ENCODE data around the gene SIGLEC11. TPM values are rescaled to one million over a fixed set of nuclear protein-coding genes. Genes with fewer than 3 reads are reported as not detected.
"Not testable (repeated sequence)": the region's sequence is repeated elsewhere in the genome, so short reads cannot be mapped to it uniquely, and the experiment has no call there.

SIGLEC11 gene, protein sequence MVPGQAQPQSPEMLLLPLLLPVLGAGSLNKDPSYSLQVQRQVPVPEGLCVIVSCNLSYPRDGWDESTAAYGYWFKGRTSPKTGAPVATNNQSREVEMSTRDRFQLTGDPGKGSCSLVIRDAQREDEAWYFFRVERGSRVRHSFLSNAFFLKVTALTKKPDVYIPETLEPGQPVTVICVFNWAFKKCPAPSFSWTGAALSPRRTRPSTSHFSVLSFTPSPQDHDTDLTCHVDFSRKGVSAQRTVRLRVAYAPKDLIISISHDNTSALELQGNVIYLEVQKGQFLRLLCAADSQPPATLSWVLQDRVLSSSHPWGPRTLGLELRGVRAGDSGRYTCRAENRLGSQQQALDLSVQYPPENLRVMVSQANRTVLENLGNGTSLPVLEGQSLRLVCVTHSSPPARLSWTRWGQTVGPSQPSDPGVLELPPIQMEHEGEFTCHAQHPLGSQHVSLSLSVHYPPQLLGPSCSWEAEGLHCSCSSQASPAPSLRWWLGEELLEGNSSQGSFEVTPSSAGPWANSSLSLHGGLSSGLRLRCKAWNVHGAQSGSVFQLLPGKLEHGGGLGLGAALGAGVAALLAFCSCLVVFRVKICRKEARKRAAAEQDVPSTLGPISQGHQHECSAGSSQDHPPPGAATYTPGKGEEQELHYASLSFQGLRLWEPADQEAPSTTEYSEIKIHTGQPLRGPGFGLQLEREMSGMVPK
- total RNA-seq = not detected

DNA sequence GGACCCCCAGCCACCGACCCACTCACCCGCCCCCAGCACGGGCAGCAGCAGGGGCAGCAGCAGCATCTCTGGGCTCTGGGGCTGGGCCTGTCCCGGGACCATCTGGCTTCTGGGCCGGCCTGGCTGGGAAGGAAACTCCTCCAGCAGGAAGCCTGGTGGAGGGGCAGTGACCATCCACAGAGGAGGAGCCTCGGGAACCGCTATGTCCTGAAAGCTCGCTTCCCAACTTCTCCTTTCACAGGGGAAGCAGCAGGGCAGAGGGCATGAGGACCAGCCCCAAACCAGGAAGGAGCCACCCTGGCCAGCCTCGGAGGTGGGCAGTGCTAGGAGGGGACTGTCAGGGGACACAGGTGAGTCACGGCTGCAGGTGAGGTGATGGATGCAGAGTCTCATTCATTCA is at the start of gene SIGLEC11:
SIGLEC11 (minus strand) TSS at position 193 of the 400 bp plus-strand sequence; CDS start at position 102, 91 bp downstream.
- not testable (repeated sequence) for H3K27me3 Mint-ChIP-seq (ENCODE audit: low read depth); H3K27ac Mint-ChIP-seq; DNase-seq; H3K4me1 Mint-ChIP-seq (ENCODE audit: low read depth); H3K36me3 Mint-ChIP-seq (ENCODE audit: insufficient read depth in 2 of 2); ATAC-seq (replicated peaks in 1 of 2); H3K9me3 Mint-ChIP-seq; H3K4me3 Mint-ChIP-seq

DNA sequence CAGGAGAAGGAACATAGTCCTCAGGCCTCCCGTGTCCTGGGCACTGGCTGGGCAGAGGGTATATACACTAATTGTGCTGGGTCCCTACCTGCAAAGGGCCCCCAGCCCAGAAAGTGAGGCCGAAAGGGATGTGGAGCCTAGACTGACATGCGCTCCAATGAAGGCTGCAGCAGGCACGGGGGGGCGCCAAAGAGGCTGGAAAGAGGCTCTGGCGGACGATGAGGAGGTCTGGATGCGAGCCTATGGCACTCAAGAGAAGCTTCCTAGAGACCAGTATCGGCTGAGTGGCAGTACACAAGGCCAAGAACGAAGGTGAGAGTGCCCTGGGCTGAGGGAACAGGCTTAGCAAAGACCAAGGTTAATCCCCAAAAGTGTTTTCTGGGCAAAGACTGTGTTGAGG is 47.6 kb upstream of the SIGLEC11 start:
- no peak overlapping the region for H3K4me3 Mint-ChIP-seq
- no peaks in the 10 kb centered on the region for H3K27me3 Mint-ChIP-seq (ENCODE audit: low read depth)
- peaks cover 21% of the 10 kb centered on the region for H3K4me1 Mint-ChIP-seq (ENCODE audit: low read depth)
- DNase-seq = peak in 1 of 2 donors; percentile 15
- H3K27ac Mint-ChIP-seq = no peak overlapping the region
- H3K36me3 Mint-ChIP-seq (ENCODE audit: insufficient read depth in 2 of 2) = peaks cover 6 to 17% of the 10 kb centered on the region in 2 donors
- no peaks in the 10 kb centered on the region for H3K9me3 Mint-ChIP-seq
- no peak for ATAC-seq (replicated peaks in 1 of 2)

DNA sequence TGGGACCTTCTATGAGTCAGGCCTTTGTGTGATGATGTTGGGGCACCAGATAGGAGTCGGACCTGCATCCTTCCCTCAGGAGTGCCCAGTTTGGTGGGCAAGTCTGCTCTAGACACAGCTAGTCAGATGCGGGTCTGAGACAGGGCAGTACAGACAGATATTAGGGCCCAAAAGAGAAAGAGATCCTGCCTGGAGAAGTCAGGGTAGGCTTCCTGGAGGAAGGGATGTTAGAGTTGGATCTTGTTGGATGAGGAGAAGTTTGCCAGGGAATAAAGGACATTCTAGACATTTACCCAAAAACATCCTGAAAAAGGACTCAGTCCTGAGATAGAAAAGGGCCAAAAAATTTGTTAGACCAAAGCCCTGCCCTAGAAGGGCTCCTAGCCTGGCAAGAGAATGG is 47.0 kb upstream of the SIGLEC11 start:
- Mint-ChIP-seq H3K4me3 (no peak overlapping the region), H3K9me3 (no peaks in the 10 kb centered on the region), H3K27me3 (ENCODE audit: low read depth) (no peaks in the 10 kb centered on the region), H3K36me3 (ENCODE audit: insufficient read depth in 2 of 2) (peaks cover 6 to 15% of the 10 kb centered on the region in 2 donors), H3K4me1 (ENCODE audit: low read depth) (peaks cover 25% of the 10 kb centered on the region), H3K27ac (no peak overlapping the region)
- ATAC-seq (replicated peaks in 1 of 2) (no peak), DNase-seq (no peak)

DNA sequence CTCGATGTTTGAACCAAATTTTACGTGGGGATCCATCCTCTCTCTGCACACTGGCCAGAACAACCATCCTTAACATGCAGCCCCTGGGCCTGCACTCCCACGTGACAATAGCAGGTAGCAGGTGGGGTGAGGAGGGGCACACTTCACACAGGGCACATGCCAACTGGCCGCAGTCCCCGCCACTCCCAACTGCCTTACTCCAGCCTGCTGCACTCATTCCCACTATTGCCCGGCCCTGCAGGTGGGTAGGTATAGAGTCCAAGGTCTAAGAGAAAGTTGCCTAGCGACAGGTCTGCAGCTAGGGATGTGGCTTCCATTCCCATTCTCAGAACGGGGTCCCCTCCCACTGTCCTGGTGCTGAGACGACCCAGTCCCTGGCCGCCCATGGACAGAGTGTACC is 46.2 kb upstream of the SIGLEC11 start:
- H3K27me3 Mint-ChIP-seq (ENCODE audit: low read depth) = no peaks in the 10 kb centered on the region
- H3K9me3 Mint-ChIP-seq = no peaks in the 10 kb centered on the region
- H3K27ac Mint-ChIP-seq = no peak overlapping the region
- peaks cover 9 to 20% of the 10 kb centered on the region in 2 donors for H3K36me3 Mint-ChIP-seq (ENCODE audit: insufficient read depth in 2 of 2)
- H3K4me1 Mint-ChIP-seq (ENCODE audit: low read depth) = peaks cover 25% of the 10 kb centered on the region
- no peak for ATAC-seq (replicated peaks in 1 of 2)
- H3K4me3 Mint-ChIP-seq = no peak overlapping the region
- no peak for DNase-seq

- DNase-seq (peak in 1 of 2 donors; percentile 5), ATAC-seq (replicated peaks in 1 of 2) (peak; percentile 19 to 50)
- Mint-ChIP-seq H3K9me3 (no peaks in the 10 kb centered on the region), H3K4me3 (no peak overlapping the region), H3K27me3 (ENCODE audit: low read depth) (no peaks in the 10 kb centered on the region), H3K4me1 (ENCODE audit: low read depth) (peaks cover 32% of the 10 kb centered on the region), H3K36me3 (ENCODE audit: insufficient read depth in 2 of 2) (peaks cover 11 to 20% of the 10 kb centered on the region in 2 donors), H3K27ac (no peak overlapping the region)
Measured at GRCh38 chr19:50005428-50005827, 44.5 kb upstream of the SIGLEC11 start.

GRCh38 chr19:50003810-50004419 is 42.9 kb upstream of the SIGLEC11 start:
- ATAC-seq (replicated peaks in 1 of 2) (peak; percentile 80 to 89), DNase-seq (peak; percentile 41 to 53)
- Mint-ChIP-seq H3K27ac (peak overlapping the region; percentile 4), H3K27me3 (ENCODE audit: low read depth) (no peaks in the 10 kb centered on the region), H3K4me1 (ENCODE audit: low read depth) (peaks cover 35% of the 10 kb centered on the region), H3K4me3 (peak overlapping the region; percentile 42 to 64), H3K9me3 (no peaks in the 10 kb centered on the region), H3K36me3 (ENCODE audit: insufficient read depth in 2 of 2) (peaks cover 11 to 20% of the 10 kb centered on the region in 2 donors)

DNA sequence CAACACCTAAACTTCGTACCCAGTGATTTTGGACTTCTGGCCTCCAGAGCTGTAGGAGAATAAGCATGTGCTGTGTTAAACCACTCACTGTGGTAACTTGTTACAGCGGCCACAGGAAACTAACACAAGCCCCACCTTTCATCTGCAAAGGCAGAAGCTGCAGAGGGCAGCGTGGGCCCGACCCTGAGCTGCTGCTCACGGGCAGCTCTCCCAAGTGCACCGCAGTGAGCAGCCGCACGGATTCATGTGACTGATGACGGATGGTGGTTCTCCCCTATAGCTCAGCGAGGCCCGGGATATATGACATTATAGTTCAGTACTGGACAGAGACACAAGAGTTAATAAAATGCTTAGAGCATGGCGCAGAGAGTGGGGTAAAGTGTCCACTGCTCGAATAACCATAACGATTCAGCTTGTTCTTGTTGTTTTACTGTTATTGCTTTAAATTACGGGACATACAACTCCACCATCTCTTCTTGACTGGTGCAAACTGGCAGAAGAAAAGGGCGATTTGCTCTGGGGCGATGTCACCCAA is 42.3 kb upstream of the SIGLEC11 start:
- Mint-ChIP-seq H3K27me3 (ENCODE audit: low read depth) (no peaks in the 10 kb centered on the region), H3K4me1 (ENCODE audit: low read depth) (peaks cover 35% of the 10 kb centered on the region), H3K27ac (no peak overlapping the region), H3K4me3 (no peak overlapping the region), H3K36me3 (ENCODE audit: insufficient read depth in 2 of 2) (peaks cover 11 to 20% of the 10 kb centered on the region in 2 donors), H3K9me3 (no peaks in the 10 kb centered on the region)
- ATAC-seq (replicated peaks in 1 of 2) (no peak), DNase-seq (no peak)

- Mint-ChIP-seq H3K9me3 (no peaks in the 10 kb centered on the region), H3K27me3 (ENCODE audit: low read depth) (no peaks in the 10 kb centered on the region), H3K27ac (no peak overlapping the region), H3K4me3 (no peak overlapping the region), H3K36me3 (ENCODE audit: insufficient read depth in 2 of 2) (peaks cover 14 to 22% of the 10 kb centered on the region in 2 donors), H3K4me1 (ENCODE audit: low read depth) (peaks cover 35% of the 10 kb centered on the region)
- DNase-seq (no peak), ATAC-seq (replicated peaks in 1 of 2) (no peak)
Measured at GRCh38 chr19:50002386-50002960, 41.5 kb upstream of the SIGLEC11 start.

DNA sequence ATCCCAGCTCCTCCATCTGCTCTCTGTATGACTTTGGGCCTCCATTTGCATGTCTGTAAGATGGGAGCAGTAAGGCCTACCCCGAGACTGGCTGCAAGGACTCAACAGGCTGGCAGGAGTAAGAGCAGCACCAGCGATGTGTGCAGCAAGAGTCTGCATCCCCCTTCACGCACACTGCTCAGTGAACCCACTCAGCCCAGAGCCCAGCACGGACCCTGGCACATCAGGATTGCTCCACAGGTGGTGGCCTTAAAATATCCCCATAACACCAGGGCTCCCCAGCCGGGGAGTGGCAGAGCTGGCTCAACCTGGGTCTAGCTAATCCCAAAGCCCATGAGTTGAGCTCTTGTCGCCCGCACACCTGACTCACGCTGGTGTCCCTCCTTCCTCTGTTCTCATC is 40.8 kb upstream of the SIGLEC11 start:
- H3K4me3 Mint-ChIP-seq = no peak overlapping the region
- ATAC-seq (replicated peaks in 1 of 2) = no peak
- H3K27ac Mint-ChIP-seq = no peak overlapping the region
- peaks cover 12 to 16% of the 10 kb centered on the region in 2 donors for H3K36me3 Mint-ChIP-seq (ENCODE audit: insufficient read depth in 2 of 2)
- H3K9me3 Mint-ChIP-seq = no peaks in the 10 kb centered on the region
- no peak for DNase-seq
- peaks cover 35% of the 10 kb centered on the region for H3K4me1 Mint-ChIP-seq (ENCODE audit: low read depth)
- H3K27me3 Mint-ChIP-seq (ENCODE audit: low read depth) = no peaks in the 10 kb centered on the region

GRCh38 chr19:50000841-50001557 is 40.0 kb upstream of the SIGLEC11 start:
- Mint-ChIP-seq H3K9me3 (no peaks in the 10 kb centered on the region), H3K36me3 (ENCODE audit: insufficient read depth in 2 of 2) (peaks cover 12 to 16% of the 10 kb centered on the region in 2 donors), H3K27me3 (ENCODE audit: low read depth) (no peaks in the 10 kb centered on the region), H3K4me3 (no peak overlapping the region), H3K4me1 (ENCODE audit: low read depth) (peaks cover 35% of the 10 kb centered on the region), H3K27ac (no peak overlapping the region)
- DNase-seq (no peak), ATAC-seq (replicated peaks in 1 of 2) (no peak)

DNA sequence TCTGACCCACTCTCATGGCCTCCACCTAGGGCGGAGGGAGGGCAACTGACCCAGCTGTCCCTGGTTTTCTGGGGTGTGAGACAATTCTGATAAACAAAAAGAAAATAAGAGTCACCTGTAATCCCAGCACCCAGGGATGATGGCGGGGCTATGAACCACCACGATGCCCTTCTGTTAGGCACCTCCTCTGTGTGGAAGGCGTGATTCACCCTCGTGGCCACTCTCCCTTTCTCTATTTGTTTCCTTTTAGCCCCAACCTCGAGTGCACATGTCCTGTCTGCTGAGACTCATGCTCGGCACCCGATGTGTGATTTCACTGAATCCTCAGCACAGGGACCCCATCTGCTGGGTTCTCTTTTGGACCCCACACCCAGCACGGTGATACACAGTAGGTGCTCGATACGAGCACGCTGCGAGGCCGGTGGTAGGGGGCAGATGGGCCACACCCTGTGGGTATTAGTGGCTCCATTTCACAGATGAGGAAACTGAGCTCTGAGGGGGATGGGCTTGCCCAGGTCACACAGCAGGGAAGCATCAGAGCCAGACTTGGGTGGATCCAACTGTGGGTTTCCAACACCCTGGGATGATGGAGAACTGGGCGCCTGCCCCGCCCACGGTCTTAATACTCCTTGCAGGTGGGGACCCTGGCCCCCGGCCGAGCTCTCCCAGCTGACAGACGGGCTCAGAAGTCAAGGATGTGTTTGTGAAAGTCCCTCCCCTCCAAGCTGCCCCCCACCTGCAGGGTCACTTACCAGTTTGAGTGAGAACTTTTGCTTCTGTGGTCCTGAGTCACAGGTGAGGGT is 39.3 kb upstream of the SIGLEC11 start:
- Mint-ChIP-seq H3K4me1 (ENCODE audit: low read depth) (peaks cover 31% of the 10 kb centered on the region), H3K27ac (no peak overlapping the region), H3K4me3 (no peak overlapping the region), H3K36me3 (ENCODE audit: insufficient read depth in 2 of 2) (peaks cover 10 to 15% of the 10 kb centered on the region in 2 donors), H3K9me3 (no peaks in the 10 kb centered on the region), H3K27me3 (ENCODE audit: low read depth) (no peaks in the 10 kb centered on the region)
- peak; percentile 33 to 64 for ATAC-seq (replicated peaks in 1 of 2)
- DNase-seq = peak in 1 of 2 donors; percentile 29

Data from activated T-cell treated with anti-CD3 and anti-CD28 coated beads, Interleukin-2, amount 50 U/mL, for 72 hours (primary cell).